Measurements from ENCODE around the gene HAUS6. TPM values are rescaled to one million over a fixed set of nuclear protein-coding genes. Genes with fewer than 3 reads are reported as not detected.

HAUS6 gene
- total RNA-seq, 1 experiment from 2014 or later = 14.4 TPM

DNA sequence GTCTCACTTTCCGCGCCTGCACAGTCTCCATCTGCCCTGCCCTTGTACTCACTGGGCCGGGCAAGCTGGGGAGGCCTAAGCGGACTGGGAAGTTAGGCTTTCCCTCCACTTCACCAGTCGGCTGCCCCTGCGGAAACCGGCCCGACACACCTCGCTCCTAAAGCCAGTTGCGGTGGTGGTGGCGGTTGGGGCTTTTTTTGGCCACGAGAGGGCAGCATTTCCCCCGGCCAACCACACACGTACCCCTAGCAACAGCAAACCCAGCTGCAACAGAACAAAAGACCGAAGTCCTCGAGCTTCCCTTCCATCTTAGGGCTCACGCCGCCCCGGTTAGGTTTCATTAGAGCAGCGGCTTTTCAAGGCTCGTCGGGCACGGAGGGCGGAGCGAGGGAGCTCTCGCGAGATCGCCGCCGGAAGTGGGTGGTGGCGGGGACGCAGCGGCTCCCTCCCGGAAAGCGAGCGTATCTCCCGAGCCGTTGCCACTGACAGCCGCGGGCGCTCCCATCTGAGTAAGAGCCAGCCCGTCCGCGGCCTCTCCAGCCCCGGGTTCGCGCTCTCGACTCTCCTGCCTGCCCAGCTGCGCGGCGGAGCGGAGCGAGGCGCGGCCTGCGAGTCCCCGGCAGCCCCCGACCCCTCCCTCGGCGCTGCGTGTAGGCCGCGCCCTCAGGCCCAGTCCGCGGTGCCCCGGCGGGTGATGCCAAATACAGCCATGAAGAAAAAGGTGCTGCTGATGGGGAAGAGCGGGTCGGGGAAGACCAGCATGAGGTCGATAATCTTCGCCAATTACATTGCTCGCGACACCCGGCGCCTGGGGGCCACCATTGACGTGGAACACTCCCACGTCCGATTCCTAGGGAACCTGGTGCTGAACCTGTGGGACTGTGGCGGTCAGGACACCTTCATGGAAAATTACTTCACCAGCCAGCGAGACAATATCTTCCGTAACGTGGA, 53.5 kb downstream of the HAUS6 start, which contains the start of gene RRAGA:
RRAGA (plus strand) TSS at position 462 of the 951 bp plus-strand sequence; CDS start at position 695, 233 bp downstream.
- intact Hi-C loops (cut with micrococcal nuclease) = loop anchor here (1.0 to 2.0 kb wide), 3 partner anchors 125 to 408 kb away; partner anchors contain the start of gene DENND4C
- BruUV-seq (replicated peaks) = TSS peak; percentile 81
- H3F3A ChIP-seq (ENCODE audit: low read length, unreplicated experiment) = no peaks in the 10 kb centered on the region
- peak within 1 kb of the TSS; percentile 89 for H3K9ac ChIP-seq (ENCODE audit: low read length)
- no peaks in the 10 kb centered on the region for H3K36me3 ChIP-seq (ENCODE audit: low read depth, low read length)
- H3K4me1 ChIP-seq (ENCODE audit: insufficient read depth, low read length) = peaks cover 15% of the 10 kb centered on the region; the same call in 1 of the 2 replicates
- H2AFZ ChIP-seq (ENCODE audit: low read length) = peak within 1 kb of the TSS; percentile 89
- H3K27ac ChIP-seq (ENCODE audit: low read length) = peak within 1 kb of the TSS; percentile 68
- ATAC-seq (peak; percentile 83), DNase-seq (peak; percentile 92)
- peak within 1 kb of the TSS; percentile 96 for H3K4me2 ChIP-seq (ENCODE audit: low read length)
- peaks cover 32% of the 10 kb centered on the region for H3K79me2 ChIP-seq (ENCODE audit: low read length)
- TF ChIP-seq EZH2 (IDR thresholded peaks at IDR 0.05; ENCODE audit: low read length, unreplicated experiment) = no peak
- TF ChIP-seq, protein P1, sequence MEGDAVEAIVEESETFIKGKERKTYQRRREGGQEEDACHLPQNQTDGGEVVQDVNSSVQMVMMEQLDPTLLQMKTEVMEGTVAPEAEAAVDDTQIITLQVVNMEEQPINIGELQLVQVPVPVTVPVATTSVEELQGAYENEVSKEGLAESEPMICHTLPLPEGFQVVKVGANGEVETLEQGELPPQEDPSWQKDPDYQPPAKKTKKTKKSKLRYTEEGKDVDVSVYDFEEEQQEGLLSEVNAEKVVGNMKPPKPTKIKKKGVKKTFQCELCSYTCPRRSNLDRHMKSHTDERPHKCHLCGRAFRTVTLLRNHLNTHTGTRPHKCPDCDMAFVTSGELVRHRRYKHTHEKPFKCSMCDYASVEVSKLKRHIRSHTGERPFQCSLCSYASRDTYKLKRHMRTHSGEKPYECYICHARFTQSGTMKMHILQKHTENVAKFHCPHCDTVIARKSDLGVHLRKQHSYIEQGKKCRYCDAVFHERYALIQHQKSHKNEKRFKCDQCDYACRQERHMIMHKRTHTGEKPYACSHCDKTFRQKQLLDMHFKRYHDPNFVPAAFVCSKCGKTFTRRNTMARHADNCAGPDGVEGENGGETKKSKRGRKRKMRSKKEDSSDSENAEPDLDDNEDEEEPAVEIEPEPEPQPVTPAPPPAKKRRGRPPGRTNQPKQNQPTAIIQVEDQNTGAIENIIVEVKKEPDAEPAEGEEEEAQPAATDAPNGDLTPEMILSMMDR (conservative IDR thresholded peaks at IDR 0.05; ENCODE audit: low read depth, low read length) = peak; percentile 76
- H3K4me3 ChIP-seq (ENCODE audit: low read length) = peak within 1 kb of the TSS; percentile 89
- no peaks in the 10 kb centered on the region for H3K9me2 ChIP-seq (replicated peaks; ENCODE audit: low read length)
- peaks cover 10% of the 10 kb centered on the region; the same call in 1 of the 2 replicates for H4K20me1 ChIP-seq (ENCODE audit: low read length)
- ChIA-PET POLR2A (ENCODE audit: unreplicated experiment) (interaction anchor here (0.6 kb wide), 1 partner anchor 122 kb away, joined by 3 read pairs; no protein-coding TSS in a partner anchor), CTCF (interaction anchor here (0.5 to 1.5 kb wide), 5 partner anchors 125 to 1775 kb away, joined by 3 to 6 read pairs (median 4); no protein-coding TSS in a partner anchor)
- no peaks in the 10 kb centered on the region for H3K27me3 ChIP-seq (ENCODE audit: low read length)
- H3K9me3 ChIP-seq (ENCODE audit: low read length) = no peaks in the 10 kb centered on the region

DNA sequence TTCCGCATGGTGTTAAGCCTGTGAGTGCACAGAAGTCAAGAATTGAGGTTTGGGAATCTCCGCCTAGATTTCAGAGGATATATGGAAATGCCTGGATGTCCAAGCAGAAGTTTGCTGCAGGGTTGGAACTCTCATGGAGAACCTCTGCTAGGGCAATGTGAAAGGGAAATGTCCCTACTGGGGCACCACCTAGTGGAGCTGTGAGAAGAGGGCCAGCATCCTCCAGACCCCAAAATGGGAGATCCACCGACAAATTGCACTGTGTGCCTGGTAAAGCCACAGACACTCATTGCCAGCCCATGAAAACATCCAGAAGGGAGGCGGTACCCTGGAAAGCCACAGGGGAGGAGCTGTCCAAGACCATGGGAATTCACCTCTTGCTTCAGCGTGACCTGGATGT, 66.1 kb downstream of the HAUS6 start:
- H3K4me1 ChIP-seq (ENCODE audit: insufficient read depth, low read length) = no peaks in the 10 kb centered on the region
- no peaks in the 10 kb centered on the region for H3K27me3 ChIP-seq (ENCODE audit: low read length)
- H4K20me1 ChIP-seq (ENCODE audit: low read length) = no peaks in the 10 kb centered on the region
- ChIA-PET POLR2A (ENCODE audit: unreplicated experiment) (no interaction called here), CTCF (no interaction called here)
- H3K9ac ChIP-seq (ENCODE audit: low read length) = no peak overlapping the region
- H3K9me3 ChIP-seq (ENCODE audit: low read length) = no peaks in the 10 kb centered on the region
- no peak for ATAC-seq
- no peak overlapping the region for H3K27ac ChIP-seq (ENCODE audit: low read length)
- no peaks in the 10 kb centered on the region for H3K9me2 ChIP-seq (replicated peaks; ENCODE audit: low read length)
- H3F3A ChIP-seq (ENCODE audit: low read length, unreplicated experiment) = no peaks in the 10 kb centered on the region
- no peak overlapping the region for H3K4me3 ChIP-seq (ENCODE audit: low read length)
- H3K4me2 ChIP-seq (ENCODE audit: low read length) = no peak overlapping the region
- BruUV-seq (replicated peaks) = no TSS peak
- no peaks in the 10 kb centered on the region for H3K36me3 ChIP-seq (ENCODE audit: low read depth, low read length)
- DNase-seq = no peak
- intact Hi-C loops (cut with micrococcal nuclease) = no loop called here
- H3K79me2 ChIP-seq (ENCODE audit: low read length) = no peaks in the 10 kb centered on the region
- H2AFZ ChIP-seq (ENCODE audit: low read length) = no peak overlapping the region
- TF ChIP-seq, protein P1 (conservative IDR thresholded peaks at IDR 0.05; ENCODE audit: low read depth, low read length) = 0 out of 2 replicates have a peak, but pooled peaks have one; percentile 12
- no peak for TF ChIP-seq EZH2phosphoT487 (IDR thresholded peaks at IDR 0.05; ENCODE audit: borderline replicate concordance, low read length)

DNA sequence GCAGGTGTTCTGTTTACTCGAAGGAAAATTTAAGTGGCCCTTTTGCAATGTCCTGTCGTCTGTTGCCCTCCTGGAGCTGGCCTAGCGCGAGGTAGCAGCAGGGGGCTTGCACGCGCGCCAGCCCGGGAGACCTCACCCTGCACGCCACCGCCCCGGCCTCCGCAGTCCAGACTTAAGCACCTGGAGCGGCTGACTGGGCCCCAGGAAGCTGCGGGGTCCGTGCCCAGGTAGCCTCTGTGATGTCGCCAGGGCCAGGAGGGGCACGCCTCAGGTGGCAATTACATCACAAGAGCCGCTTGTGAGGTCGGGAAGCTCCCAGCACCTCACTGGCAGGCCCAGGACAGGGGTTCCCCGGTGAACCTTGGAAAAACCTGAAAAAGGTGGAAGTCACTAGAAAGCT, 69.7 kb downstream of the HAUS6 start, which contains the start of gene SAXO1:
SAXO1 (minus strand) TSS at position 195 of the 400 bp plus-strand sequence. CDS start 301 bp downstream, outside the sequence.
- H3K4me2 ChIP-seq (ENCODE audit: low read length) = no peak within 1 kb of the TSS
- H3K9me2 ChIP-seq (replicated peaks; ENCODE audit: low read length) = no peaks in the 10 kb centered on the region
- no peaks in the 10 kb centered on the region for H4K20me1 ChIP-seq (ENCODE audit: low read length)
- TF ChIP-seq EZH2 (IDR thresholded peaks at IDR 0.05; ENCODE audit: low read length, unreplicated experiment) = no peak
- TF ChIP-seq EZH2phosphoT487 (IDR thresholded peaks at IDR 0.05; ENCODE audit: borderline replicate concordance, low read length) = no peak
- TF ChIP-seq, protein P1 (conservative IDR thresholded peaks at IDR 0.05; ENCODE audit: low read depth, low read length) = no peak
- intact Hi-C loops (cut with micrococcal nuclease) = no loop called here
- no peak for ATAC-seq
- H3K27me3 ChIP-seq (ENCODE audit: low read length) = no peaks in the 10 kb centered on the region
- H3K27ac ChIP-seq (ENCODE audit: low read length) = no peak within 1 kb of the TSS
- H3K4me3 ChIP-seq (ENCODE audit: low read length) = no peak within 1 kb of the TSS
- H3K9me3 ChIP-seq (ENCODE audit: low read length) = no peaks in the 10 kb centered on the region
- BruUV-seq (replicated peaks) = no TSS peak
- no peaks in the 10 kb centered on the region for H3K4me1 ChIP-seq (ENCODE audit: insufficient read depth, low read length)
- no peaks in the 10 kb centered on the region for H3K79me2 ChIP-seq (ENCODE audit: low read length)
- DNase-seq = no peak
- ChIA-PET CTCF (no interaction called here), POLR2A (ENCODE audit: unreplicated experiment) (no interaction called here)
- H3F3A ChIP-seq (ENCODE audit: low read length, unreplicated experiment) = no peaks in the 10 kb centered on the region
- no peaks in the 10 kb centered on the region for H3K36me3 ChIP-seq (ENCODE audit: low read depth, low read length)
- H2AFZ ChIP-seq (ENCODE audit: low read length) = no peak within 1 kb of the TSS
- H3K9ac ChIP-seq (ENCODE audit: low read length) = no peak within 1 kb of the TSS

Data from PC-3 (cell line).